Astrocyte of the cerebellum (primary cell): ENCODE measurements around the gene ZNF581.
A peak's percentile ranks its signal among the peaks of the same experiment; 100 is the strongest.

Source experiments
- DNase-seq: peaks from one replicate; pipeline ENCODE4 v3.0.0-alpha.2; 2011; ENCODE audit warnings: low read depth
- H3K4me3 ChIP-seq: 2 replicates; pipeline ENCODE4 v1.5.1; 2011; ENCODE audit warnings: mild to moderate bottlenecking, low read depth, low read length, moderate library complexity
- in situ Hi-C: cut with HindIII; loops from 2 replicates; pipeline ENCODE4 v1.10.0; 2017; ENCODE audit warnings: low sequenced_read_pairs
- TF ChIP-seq, protein P1 (sequence below): IDR thresholded peaks from 2 replicates; pipeline ENCODE4 v1.5.1; 2012; ENCODE audit warnings: low read length, low read depth, moderate library complexity, mild to moderate bottlenecking; ENCODE audit errors: missing control alignments

The ZNF581 gene

DNA sequence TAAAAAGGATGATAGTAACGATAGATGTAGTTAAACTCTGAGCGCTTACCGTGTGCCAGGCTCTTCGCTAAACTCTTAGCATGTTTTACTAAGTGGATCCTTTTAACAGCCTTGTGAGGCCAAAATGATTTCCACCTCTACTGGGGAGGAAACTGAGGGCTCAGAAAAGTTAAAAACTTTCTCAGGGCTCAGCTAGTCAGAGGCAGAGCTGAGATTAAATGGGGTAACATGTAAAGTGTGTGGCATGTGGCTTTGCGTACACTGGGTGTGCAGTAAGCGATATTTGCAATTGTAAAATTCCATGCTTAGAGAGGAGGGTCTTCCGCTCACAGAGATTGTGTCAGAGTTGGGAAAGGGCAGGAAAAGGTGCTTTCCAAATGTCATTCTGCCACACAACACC lies 13.1 kb downstream of the ZNF581 start:
- TF ChIP-seq, protein P1, sequence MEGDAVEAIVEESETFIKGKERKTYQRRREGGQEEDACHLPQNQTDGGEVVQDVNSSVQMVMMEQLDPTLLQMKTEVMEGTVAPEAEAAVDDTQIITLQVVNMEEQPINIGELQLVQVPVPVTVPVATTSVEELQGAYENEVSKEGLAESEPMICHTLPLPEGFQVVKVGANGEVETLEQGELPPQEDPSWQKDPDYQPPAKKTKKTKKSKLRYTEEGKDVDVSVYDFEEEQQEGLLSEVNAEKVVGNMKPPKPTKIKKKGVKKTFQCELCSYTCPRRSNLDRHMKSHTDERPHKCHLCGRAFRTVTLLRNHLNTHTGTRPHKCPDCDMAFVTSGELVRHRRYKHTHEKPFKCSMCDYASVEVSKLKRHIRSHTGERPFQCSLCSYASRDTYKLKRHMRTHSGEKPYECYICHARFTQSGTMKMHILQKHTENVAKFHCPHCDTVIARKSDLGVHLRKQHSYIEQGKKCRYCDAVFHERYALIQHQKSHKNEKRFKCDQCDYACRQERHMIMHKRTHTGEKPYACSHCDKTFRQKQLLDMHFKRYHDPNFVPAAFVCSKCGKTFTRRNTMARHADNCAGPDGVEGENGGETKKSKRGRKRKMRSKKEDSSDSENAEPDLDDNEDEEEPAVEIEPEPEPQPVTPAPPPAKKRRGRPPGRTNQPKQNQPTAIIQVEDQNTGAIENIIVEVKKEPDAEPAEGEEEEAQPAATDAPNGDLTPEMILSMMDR = no peak
- DNase-seq = no peak
- peak overlapping the region; percentile 73 for H3K4me3 ChIP-seq
- in situ Hi-C loops = no loop called here

DNA sequence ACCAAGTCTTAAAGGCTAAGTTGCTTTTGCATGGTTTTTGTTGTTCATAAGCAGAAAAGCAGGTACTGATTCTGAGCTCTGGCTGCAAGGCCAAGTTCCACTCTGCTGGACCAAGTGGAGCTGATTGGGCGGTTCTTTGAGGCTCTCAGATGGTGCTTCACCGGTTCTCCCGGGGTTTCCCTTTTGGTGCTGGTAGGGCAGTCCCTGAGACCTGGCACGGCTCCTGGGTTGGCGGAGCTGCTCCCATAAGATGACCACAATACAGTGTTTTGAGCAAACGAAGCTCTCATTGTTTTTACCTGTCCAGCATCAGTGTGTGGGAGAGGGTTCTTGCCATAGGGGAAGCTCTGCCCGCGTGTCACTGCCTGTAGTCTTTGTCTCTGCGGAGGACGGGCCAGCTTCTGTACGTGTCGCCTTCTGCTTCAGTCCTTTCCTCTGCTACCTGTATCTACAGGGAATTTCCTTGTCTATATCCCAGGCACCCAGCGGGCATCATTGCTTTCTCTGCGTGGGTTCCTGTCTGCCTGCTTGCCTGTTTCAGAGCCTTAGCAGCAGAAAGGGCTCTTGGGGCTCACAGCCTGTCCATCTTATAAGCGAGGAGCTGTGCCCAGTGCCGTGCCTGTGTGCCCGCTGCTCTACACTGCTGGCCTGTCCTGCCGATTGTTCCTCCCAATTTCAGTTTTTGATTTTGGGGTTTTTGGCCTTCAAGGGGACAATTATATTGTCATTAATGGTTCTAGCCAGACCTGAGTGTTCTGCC lies 13.7 kb downstream of the ZNF581 start:
- DNase-seq = no peak
- in situ Hi-C loops = no loop called here
- peak overlapping the region; percentile 73 for H3K4me3 ChIP-seq

DNA sequence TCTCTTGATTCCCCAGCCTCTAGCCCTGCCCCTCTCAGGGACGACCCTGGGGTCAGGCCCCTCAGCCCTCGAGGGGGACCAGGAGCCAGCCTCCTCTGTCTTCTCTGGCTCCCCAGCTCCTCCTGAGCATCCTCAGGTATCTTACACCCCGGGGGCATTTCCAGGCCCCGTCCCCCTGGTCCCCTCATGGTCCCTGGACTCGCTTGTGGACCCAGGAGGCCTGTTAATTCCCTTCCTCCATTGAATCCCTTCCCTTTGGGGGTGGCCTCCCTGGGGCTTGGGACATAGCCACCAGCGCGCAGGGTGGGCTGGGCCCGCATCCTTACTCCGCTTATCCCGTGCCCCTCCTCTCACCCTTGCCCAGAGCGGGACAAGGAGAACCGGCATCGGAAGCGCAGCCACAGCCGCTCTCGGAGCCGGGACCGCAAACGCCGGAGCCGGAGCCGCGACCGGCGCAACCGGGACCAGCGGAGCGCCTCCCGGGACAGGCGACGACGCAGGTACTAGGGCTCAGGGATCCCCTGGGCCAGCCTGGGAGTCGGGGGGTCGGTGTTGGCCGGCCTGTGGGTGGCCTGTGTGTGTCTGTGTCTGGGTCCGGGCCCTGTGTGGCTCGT lies 15.5 kb downstream of the ZNF581 start:
- H3K4me3 ChIP-seq = no peak overlapping the region
- in situ Hi-C loops = no loop called here
- no peak for DNase-seq
- TF ChIP-seq, protein P1 = no peak

More for the DNA sequence above, 13.7 kb downstream of the ZNF581 start:
- TF ChIP-seq, protein P1 = no peak

- TF ChIP-seq, protein P1 = no peak
- in situ Hi-C loops = no loop called here
- no peak overlapping the region for H3K4me3 ChIP-seq
- DNase-seq = no peak
Measured at GRCh38 chr19:55659822-55660221, 16.4 kb downstream of the ZNF581 start.

DNA sequence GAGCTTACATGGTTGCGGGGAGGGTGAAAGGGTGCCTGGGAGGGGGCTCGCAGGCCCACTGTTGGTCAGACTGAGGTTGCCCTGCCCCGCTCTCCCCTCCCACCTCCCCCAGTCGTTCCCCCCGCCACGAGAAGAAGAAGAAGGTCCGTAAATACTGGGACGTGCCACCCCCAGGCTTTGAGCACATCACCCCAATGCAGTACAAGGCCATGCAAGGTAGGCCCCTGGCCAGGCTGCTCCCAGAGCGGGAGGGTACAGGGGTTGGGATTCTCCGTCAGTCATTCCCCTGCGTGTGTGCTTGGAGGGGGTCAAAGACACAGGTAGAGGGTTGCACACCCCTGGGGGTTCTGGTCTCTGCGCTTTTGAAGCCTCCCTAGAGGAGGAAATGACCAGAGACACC lies 17.0 kb downstream of the ZNF581 start:
- TF ChIP-seq, protein P1 = no peak
- no peak for DNase-seq
- no peak overlapping the region for H3K4me3 ChIP-seq
- in situ Hi-C loops = no loop called here

DNA sequence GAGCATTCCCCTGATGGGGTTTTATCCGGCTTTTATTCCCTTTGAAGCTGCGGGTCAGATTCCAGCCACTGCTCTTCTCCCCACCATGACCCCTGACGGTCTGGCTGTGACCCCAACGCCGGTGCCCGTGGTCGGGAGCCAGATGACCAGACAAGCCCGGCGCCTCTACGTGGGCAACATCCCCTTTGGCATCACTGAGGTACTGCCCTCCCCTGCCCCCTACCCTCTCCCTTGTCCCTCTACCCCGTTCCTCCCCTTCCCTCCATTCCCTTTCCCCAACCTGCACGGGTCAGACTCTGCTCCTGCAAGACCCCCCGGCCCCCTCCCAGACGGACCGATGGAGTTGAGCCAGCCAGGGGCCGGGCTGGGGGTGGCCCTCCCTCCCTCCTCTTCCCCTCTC lies 17.5 kb downstream of the ZNF581 start:
- DNase-seq = no peak
- TF ChIP-seq, protein P1 = no peak
- H3K4me3 ChIP-seq = no peak overlapping the region
- in situ Hi-C loops = no loop called here
